Psoas muscle (tissue), 8 donors: ENCODE measurements around the gene TEK. TPM values are rescaled to one million over a fixed set of nuclear protein-coding genes. Genes with fewer than 3 reads are reported as not detected.
A peak's percentile ranks its signal among the peaks of the same experiment; 100 is the strongest.

ENCODE experiments used
- ATAC-seq, 4 donors: fragments of 200-7000 bp; cut with Tn5 transposase; one replicate each; pipeline ENCODE4 v1.9.1; 2020; ENCODE audit warnings: moderate library complexity in 3 of 4, mild to moderate bottlenecking in 2 of 4
- DNase-seq, 2 donors: peaks; one replicate each; pipeline ENCODE4 v3.0.0-alpha.2; 2020
- H3K27ac ChIP-seq: fragments of 200-600 bp; one replicate; pipeline ENCODE4 v1.8.0; 2022
- H3K27me3 ChIP-seq, 3 donors: fragments of 200-600 bp in 1 of 3; one replicate each; pipeline versions ENCODE4 v1.6.1 to v1.8.0; 2013 to 2022; ENCODE audit warnings: low read length in 2 of 3, mild to moderate bottlenecking in 2 of 3, moderate library complexity in 1 of 3; ENCODE audit not compliant: insufficient read depth in 3 of 3
- H3K36me3 ChIP-seq, 2 donors: fragments of 200-600 bp in 1 of 2; one replicate each; pipeline versions ENCODE4 v1.6.1 to v1.8.0; 2013 to 2022; ENCODE audit warnings: low read depth in 1 of 2, mild to moderate bottlenecking in 1 of 2, moderate library complexity in 1 of 2; ENCODE audit not compliant: insufficient read depth in 1 of 2
- H3K4me1 ChIP-seq: fragments of 200-600 bp; one replicate; pipeline ENCODE4 v1.8.0; 2022
- H3K4me3 ChIP-seq: fragments of 200-600 bp; one replicate; pipeline ENCODE4 v1.8.0; 2022; ENCODE audit warnings: mild to moderate bottlenecking
- H3K9me3 ChIP-seq: fragments of 200-600 bp; one replicate; pipeline ENCODE4 v1.8.0; 2022
- CTCF ChIP-seq: fragments of 200-600 bp; IDR thresholded peaks from one replicate; pipeline ENCODE4 v1.8.0; 2022; ENCODE audit warnings: antibody characterized with exemption
- WGBS, 3 donors: extraction: QIAGEN DNeasy Blood & Tissue Kit; methylation state at CpG; one replicate each; pipeline versions ENCODE4 v1.1.6 to v1.1.7; 2013; 5-methylcytosine and 5-hydroxymethylcytosine counted together
- intact Hi-C, 2 donors: fragments of 100-400 bp; cut with DNase I; formaldehyde crosslinking; loops; one replicate each; pipeline versions ENCODE4 v1.11.0 to v1.14.2; 2022
- polyA plus RNA-seq, 3 donors: library from polyadenylated mRNA; stranded (reverse); fragments of 200-250 nt; gene quantifications; one replicate each; pipeline ENCODE4 v1.2.3, GENCODE V29; 2013
- total RNA-seq, 4 donors: library from RNA; stranded (reverse); fragmentation: NEBNext Ultra II Directional in 2 of 4; extraction: Animal tissue kit (Norgen Biotek cat#: 25700) in 2 of 4; gene quantifications; one replicate each; pipeline versions ENCODE4 v1.2.1 to v1.2.4, GENCODE V29; 2021 to 2023
- donor health status: healthy with polysubstance abuse.
- donor health status: DM: no; HTN: no; CAD: no; lungs with moderate emphysema.
- donor health status: Bipolar disorder and iron deficiency.
- donor health status: healthy.
- donor health status: DM: yes; HTN: yes; CAD: no.
- donor health status: DM: no; HTN: no; CAD: no.
- donor health status: DM: no; HTN: no; CAD: no.
- donor health status: DM: yes; HTN: yes; CAD: no.

The TEK gene
- total and polyA plus RNA-seq, 7 donors, result 4.6 to 14.5 (median 7.1) TPM

GRCh38 chr9:27184556-27185351, 75.7 kb downstream of the TEK start:
- Histone ChIP-seq H3K27me3 (peaks cover 0 to 2% (median 0%) of the 10 kb centered on the region in 3 donors), H3K9me3 (no peaks in the 10 kb centered on the region), H3K4me1 (peaks cover 7% of the 10 kb centered on the region), H3K4me3 (no peak overlapping the region), H3K27ac (no peak overlapping the region), H3K36me3 (no peaks in the 10 kb centered on the region)
- intact Hi-C loops, result no loop called here
- TF ChIP-seq CTCF, result no peak
- ATAC-seq, result no peak
- no peak for DNase-seq
- 63 to 91% (median 80%) methylated on average over 5 of the region's 5 CpGs for WGBS, 3 donors

- Histone ChIP-seq H3K4me3 (no peak overlapping the region), H3K27ac (no peak overlapping the region), H3K27me3 (no peaks in the 10 kb centered on the region), H3K4me1 (peaks cover 4% of the 10 kb centered on the region), H3K9me3 (no peaks in the 10 kb centered on the region), H3K36me3 (no peaks in the 10 kb centered on the region)
- TF ChIP-seq CTCF, result no peak
- no peak for ATAC-seq
- intact Hi-C loops, result no loop called here
- no peak for DNase-seq
- 29 to 64% (median 55%) methylated on average over 1 of the region's 1 CpG for WGBS, 3 donors
Observed at GRCh38 chr9:27188426-27188825, 79.4 kb downstream of the TEK start.

- intact Hi-C loops, result no loop called here
- DNase-seq, result no peak
- Histone ChIP-seq H3K4me1 (no peaks in the 10 kb centered on the region), H3K4me3 (no peak overlapping the region), H3K36me3 (no peaks in the 10 kb centered on the region), H3K27me3 (no peaks in the 10 kb centered on the region), H3K9me3 (no peaks in the 10 kb centered on the region), H3K27ac (no peak overlapping the region)
- WGBS, 3 donors, result 92 to 100% (median 96%) methylated on average over 1 of the region's 1 CpG
- TF ChIP-seq CTCF, result no peak
- ATAC-seq, result no peak
Observed at GRCh38 chr9:27189426-27189825, 80.4 kb downstream of the TEK start.

- no peak for DNase-seq
- no peak overlapping the region for H3K27ac ChIP-seq
- no peaks in the 10 kb centered on the region for H3K4me1 ChIP-seq
- no peaks in the 10 kb centered on the region for H3K36me3 ChIP-seq
- no peak overlapping the region for H3K4me3 ChIP-seq
- intact Hi-C loops, result loop anchor here in 1 of 2 donors (10.0 kb wide), 1 partner anchor 82 kb away; no protein-coding TSS in a partner anchor
- H3K9me3 ChIP-seq, result no peaks in the 10 kb centered on the region
- no peak for TF ChIP-seq CTCF
- peak in 1 of 4 donors; percentile 19 for ATAC-seq
- H3K27me3 ChIP-seq, result no peaks in the 10 kb centered on the region
- WGBS, 3 donors, result 22 to 31% (median 23%) methylated on average over 10 of the region's 10 CpGs
Observed at GRCh38 chr9:27192291-27192960, 83.4 kb downstream of the TEK start.
